ENCODE data around the gene SGPP1.

GRCh38 chr14:63710497-63710896 is 17.4 kb downstream of the SGPP1 start:
- TF ChIP-seq EZH2 (IDR thresholded peaks at IDR 0.05; ENCODE audit: borderline replicate concordance, insufficient read depth, low read depth, low read length, poor library complexity, severe bottlenecking) (no peak), CTCF (IDR thresholded peaks at IDR 0.05) (no peak)

Data from B cell (primary cell).